ENCODE results near the gene KAT2B.

KAT2B gene

DNA sequence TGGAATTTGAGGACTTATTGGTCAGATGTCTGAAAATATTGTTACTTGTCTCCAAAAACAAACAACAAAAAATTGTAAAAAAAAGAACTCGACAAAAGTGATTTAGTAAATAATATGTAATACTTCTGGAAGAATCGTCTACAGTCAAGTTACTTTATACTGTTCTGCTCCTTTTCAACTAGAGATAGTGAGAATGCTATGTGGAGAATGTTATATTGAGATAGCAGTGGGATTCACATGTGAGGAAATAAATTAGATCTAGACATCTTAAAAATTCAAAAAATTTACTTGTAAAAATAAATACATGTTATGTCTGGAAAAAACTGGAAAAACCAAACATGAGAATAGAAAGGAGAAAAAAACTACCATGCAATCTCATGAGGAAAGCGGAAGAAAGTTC, 80.8 kb downstream of the KAT2B start:
- no peak overlapping the region for H3K4me3 ChIP-seq (ENCODE audit: low read depth, low read length)
- TF ChIP-seq, protein P1, sequence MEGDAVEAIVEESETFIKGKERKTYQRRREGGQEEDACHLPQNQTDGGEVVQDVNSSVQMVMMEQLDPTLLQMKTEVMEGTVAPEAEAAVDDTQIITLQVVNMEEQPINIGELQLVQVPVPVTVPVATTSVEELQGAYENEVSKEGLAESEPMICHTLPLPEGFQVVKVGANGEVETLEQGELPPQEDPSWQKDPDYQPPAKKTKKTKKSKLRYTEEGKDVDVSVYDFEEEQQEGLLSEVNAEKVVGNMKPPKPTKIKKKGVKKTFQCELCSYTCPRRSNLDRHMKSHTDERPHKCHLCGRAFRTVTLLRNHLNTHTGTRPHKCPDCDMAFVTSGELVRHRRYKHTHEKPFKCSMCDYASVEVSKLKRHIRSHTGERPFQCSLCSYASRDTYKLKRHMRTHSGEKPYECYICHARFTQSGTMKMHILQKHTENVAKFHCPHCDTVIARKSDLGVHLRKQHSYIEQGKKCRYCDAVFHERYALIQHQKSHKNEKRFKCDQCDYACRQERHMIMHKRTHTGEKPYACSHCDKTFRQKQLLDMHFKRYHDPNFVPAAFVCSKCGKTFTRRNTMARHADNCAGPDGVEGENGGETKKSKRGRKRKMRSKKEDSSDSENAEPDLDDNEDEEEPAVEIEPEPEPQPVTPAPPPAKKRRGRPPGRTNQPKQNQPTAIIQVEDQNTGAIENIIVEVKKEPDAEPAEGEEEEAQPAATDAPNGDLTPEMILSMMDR (IDR thresholded peaks at IDR 0.05; ENCODE audit: insufficient read depth, low read depth, low read length, missing control alignments) = no peak
- no peak for DNase-seq (ENCODE audit: low read depth)

DNA sequence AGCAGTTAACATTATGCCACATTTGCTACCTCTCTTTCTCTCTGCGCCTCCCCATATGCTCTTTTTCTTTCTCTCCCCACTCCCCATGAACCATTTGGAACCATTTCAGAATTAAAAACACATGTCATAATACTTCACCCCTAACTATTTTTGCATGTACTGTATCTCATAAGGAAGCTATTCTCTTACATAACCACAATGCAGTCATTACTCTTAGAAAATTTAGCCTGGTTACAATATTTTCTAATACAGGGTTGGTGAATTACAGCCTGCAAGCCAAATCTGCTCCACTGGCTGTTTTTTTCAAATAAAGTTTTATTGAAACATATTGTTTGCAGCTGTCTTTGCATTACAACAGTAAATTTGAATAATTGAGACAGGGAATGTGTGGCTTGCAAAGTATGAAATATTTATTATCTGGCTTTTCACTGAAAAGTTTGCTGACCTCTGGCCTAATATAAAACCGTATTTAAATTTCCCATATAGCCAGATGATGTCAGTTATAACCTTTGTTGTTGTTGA, 82.9 kb downstream of the KAT2B start:
- no peak for DNase-seq (ENCODE audit: low read depth)
- H3K4me3 ChIP-seq (ENCODE audit: low read depth, low read length) = no peak overlapping the region
- TF ChIP-seq, protein P1 (IDR thresholded peaks at IDR 0.05; ENCODE audit: insufficient read depth, low read depth, low read length, missing control alignments) = no peak

DNA sequence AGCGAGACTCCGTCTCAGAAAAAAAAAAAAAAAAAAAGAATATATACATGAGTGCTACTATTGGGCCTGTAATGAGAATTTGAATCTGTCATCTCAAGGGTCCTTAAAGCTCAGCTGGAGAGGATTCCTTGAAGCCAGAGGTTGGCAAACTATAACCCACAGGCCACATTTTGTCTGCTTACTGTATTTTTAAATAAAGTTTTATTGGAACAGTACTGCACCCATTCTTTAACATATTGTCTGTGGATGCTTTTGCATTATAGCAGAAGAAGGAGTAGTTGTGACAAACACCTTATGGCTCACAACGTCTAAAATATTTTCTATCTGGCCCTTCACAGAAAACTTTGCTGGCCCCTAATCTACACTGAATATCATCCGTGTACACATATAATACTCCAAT, 85.0 kb downstream of the KAT2B start:
- DNase-seq (ENCODE audit: low read depth) = no peak
- no peak overlapping the region for H3K4me3 ChIP-seq (ENCODE audit: low read depth, low read length)
- TF ChIP-seq, protein P1 (IDR thresholded peaks at IDR 0.05; ENCODE audit: insufficient read depth, low read depth, low read length, missing control alignments) = no peak

DNA sequence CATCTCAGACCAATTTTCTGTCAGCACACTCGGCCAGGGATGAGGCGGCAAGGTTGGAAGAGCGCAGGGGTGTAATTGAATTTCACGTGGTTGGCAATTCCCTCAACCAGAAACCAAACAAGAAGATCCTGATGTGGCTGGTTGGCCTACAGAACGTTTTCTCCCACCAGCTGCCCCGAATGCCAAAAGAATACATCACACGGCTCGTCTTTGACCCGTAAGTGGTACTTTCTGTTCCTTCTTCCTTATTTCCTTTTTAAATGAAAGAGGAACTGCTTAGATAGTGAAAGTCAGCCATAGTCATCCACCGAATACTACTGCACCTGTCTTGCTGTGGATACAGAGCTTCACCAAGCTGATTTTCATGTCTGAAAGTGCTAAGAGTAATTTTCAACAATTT, 85.7 kb downstream of the KAT2B start:
- peak overlapping the region; percentile 9 for H3K4me3 ChIP-seq (ENCODE audit: low read depth, low read length)
- peak; percentile 80 for DNase-seq (ENCODE audit: low read depth)
- TF ChIP-seq, protein P1 (IDR thresholded peaks at IDR 0.05; ENCODE audit: insufficient read depth, low read depth, low read length, missing control alignments) = no peak

DNA sequence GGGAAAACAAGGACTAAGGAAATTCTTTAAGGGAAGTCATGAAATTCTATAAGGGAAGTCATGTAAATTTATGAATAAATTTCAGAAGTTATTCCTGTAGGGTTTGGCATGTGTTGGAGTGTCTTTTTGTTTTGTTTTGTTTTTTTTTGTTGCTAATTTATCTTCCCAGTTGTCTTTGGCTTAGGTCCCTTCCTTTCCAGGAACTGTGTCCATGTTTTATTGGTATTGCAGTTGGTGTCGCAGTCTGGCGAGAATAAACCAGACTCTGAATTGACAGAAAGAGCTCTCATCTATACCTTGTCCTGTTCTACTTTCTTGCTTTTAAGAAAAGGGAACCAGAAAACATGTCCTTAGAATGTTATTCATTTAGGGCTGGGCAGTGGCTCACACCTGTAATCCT, 88.1 kb downstream of the KAT2B start:
- no peak for DNase-seq (ENCODE audit: low read depth)
- TF ChIP-seq, protein P1 (IDR thresholded peaks at IDR 0.05; ENCODE audit: insufficient read depth, low read depth, low read length, missing control alignments) = no peak
- H3K4me3 ChIP-seq (ENCODE audit: low read depth, low read length) = no peak overlapping the region

DNA sequence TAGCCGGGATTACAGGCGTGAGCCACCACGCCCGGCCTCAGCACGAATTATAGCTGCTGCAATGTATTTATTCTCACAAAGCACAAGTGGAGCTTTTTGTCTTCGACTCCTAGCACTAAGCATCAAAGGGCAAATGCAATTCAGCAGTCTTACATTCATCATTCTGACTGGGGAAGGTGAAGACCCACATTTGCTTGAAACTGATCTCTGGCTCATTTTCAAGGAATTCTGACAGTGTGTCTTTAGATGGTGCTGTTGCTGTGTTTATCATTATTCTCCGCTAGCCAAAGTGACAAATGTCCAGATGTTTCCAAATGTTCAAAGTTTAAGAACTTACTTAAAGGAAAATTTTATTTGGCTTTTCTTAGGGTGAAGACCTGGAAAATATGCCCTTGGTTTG, 89.9 kb downstream of the KAT2B start:
- TF ChIP-seq, protein P1 (IDR thresholded peaks at IDR 0.05; ENCODE audit: insufficient read depth, low read depth, low read length, missing control alignments) = no peak
- no peak for DNase-seq (ENCODE audit: low read depth)
- no peak overlapping the region for H3K4me3 ChIP-seq (ENCODE audit: low read depth, low read length)

DNA sequence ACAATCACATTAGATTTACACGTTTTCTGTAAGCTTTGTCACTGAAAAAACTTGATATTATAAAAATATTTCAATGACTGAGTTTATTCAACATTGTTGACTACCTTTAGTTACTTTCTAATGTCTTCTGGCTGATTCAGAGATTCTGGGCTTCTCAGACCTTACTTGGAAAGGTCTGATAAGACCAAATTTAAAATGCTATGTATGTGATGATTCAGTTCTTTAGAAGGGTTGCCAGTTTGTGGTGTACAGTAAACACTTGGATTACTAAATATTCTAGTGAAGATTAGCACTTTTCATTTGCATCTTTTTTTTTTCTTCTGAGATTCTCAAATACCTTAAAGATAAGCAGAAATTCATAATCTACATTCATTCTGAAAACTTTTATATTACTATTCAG, 96.0 kb downstream of the KAT2B start:
- TF ChIP-seq, protein P1 (IDR thresholded peaks at IDR 0.05; ENCODE audit: insufficient read depth, low read depth, low read length, missing control alignments) = no peak
- no peak overlapping the region for H3K4me3 ChIP-seq (ENCODE audit: low read depth, low read length)
- no peak for DNase-seq (ENCODE audit: low read depth)
